Effector memory CD4-positive, alpha-beta T cell (primary cell): ENCODE measurements around the gene CD300A.

Experiments
- DNase-seq, 3 donors: peaks; one replicate each; pipeline ENCODE4 v3.0.0-alpha.2; 2020
- H3K27ac ChIP-seq: 2 replicates; pipeline ENCODE4 v1.7.0; 2013; ENCODE audit warnings: mild to moderate bottlenecking, low read length, moderate library complexity; ENCODE audit not compliant: insufficient read depth, poor library complexity, severe bottlenecking
- H3K27me3 ChIP-seq: replicated peaks from 2 replicates; pipeline ENCODE4 v1.7.0; 2013; ENCODE audit warnings: mild to moderate bottlenecking, low read length; ENCODE audit not compliant: insufficient read depth, control insufficient read depth, poor library complexity, severe bottlenecking
- H3K36me3 ChIP-seq: 2 replicates; pipeline ENCODE4 v1.7.0; 2013; ENCODE audit warnings: mild to moderate bottlenecking, low read length, moderate library complexity; ENCODE audit not compliant: control insufficient read depth, insufficient read depth
- H3K4me1 ChIP-seq: 2 replicates; pipeline ENCODE4 v1.7.0; 2013; ENCODE audit warnings: low read length, mild to moderate bottlenecking; ENCODE audit not compliant: control insufficient read depth, insufficient read depth, poor library complexity, severe bottlenecking
- H3K4me3 ChIP-seq: 2 replicates; pipeline ENCODE4 v1.7.0; 2013; ENCODE audit warnings: low read length, low read depth, mild to moderate bottlenecking; ENCODE audit not compliant: insufficient read depth, poor library complexity, severe bottlenecking
- H3K9me3 ChIP-seq: 2 replicates; pipeline ENCODE4 v1.7.0; 2013; ENCODE audit warnings: mild to moderate bottlenecking, low read length, moderate library complexity; ENCODE audit not compliant: control insufficient read depth

Gene CD300A

DNA sequence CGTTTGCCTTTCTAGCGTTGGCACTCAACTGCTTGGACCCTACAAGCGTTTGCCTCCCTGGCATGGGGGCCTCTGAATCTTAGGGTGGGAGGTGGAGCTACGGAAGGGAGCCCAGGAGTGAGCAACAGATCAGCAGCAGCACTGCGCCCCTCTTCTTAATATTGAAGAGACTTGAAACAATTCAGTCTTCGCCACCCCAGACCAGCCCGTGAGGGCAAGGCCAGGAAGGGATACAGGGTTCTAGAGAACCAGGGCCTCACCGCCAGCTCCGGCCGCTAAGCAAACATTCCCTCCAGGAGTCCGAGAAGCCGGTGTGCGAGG, 36.1 kb upstream of the CD300A start:
- no peak for DNase-seq
- H3K27ac ChIP-seq, result no peak overlapping the region
- H3K27me3 ChIP-seq, result peaks cover 38% of the 10 kb centered on the region

GRCh38 chr17:74430706-74431567, 35.5 kb upstream of the CD300A start:
- Histone ChIP-seq H3K27me3 (peaks cover 38% of the 10 kb centered on the region), H3K4me3 (peak overlapping the region; percentile 7), H3K4me1 (peaks cover 19% of the 10 kb centered on the region), H3K36me3 (no peaks in the 10 kb centered on the region), H3K9me3 (no peaks in the 10 kb centered on the region), H3K27ac (no peak overlapping the region)
- no peak for DNase-seq

More for the DNA sequence above, 36.1 kb upstream of the CD300A start:
- peaks cover 19% of the 10 kb centered on the region for H3K4me1 ChIP-seq
- H3K36me3 ChIP-seq, result no peaks in the 10 kb centered on the region
- H3K9me3 ChIP-seq, result no peaks in the 10 kb centered on the region
- H3K4me3 ChIP-seq, result no peak overlapping the region

GRCh38 chr17:74431568-74432423, 34.6 kb upstream of the CD300A start, which contains the start of gene GPRC5C:
Gene GPRC5C (plus strand): TSS chr17:74432088. CDS start chr17:74439777, 7,689 bp downstream.
- H3K9me3 ChIP-seq, result no peaks in the 10 kb centered on the region
- no peak for DNase-seq
- peaks cover 38% of the 10 kb centered on the region for H3K27me3 ChIP-seq
- peaks cover 19% of the 10 kb centered on the region for H3K4me1 ChIP-seq
- H3K4me3 ChIP-seq, result peak within 1 kb of the TSS; percentile 42
- H3K27ac ChIP-seq, result no peak within 1 kb of the TSS
- H3K36me3 ChIP-seq, result no peaks in the 10 kb centered on the region

- no peaks in the 10 kb centered on the region for H3K9me3 ChIP-seq
- H3K4me3 ChIP-seq, result no peak overlapping the region
- peaks cover 19% of the 10 kb centered on the region for H3K4me1 ChIP-seq
- H3K36me3 ChIP-seq, result no peaks in the 10 kb centered on the region
- DNase-seq, result no peak
- no peak overlapping the region for H3K27ac ChIP-seq
- peaks cover 38% of the 10 kb centered on the region for H3K27me3 ChIP-seq
These were observed 34.1 kb upstream of the CD300A start for GRCh38 chr17:74432424-74432690.

DNA sequence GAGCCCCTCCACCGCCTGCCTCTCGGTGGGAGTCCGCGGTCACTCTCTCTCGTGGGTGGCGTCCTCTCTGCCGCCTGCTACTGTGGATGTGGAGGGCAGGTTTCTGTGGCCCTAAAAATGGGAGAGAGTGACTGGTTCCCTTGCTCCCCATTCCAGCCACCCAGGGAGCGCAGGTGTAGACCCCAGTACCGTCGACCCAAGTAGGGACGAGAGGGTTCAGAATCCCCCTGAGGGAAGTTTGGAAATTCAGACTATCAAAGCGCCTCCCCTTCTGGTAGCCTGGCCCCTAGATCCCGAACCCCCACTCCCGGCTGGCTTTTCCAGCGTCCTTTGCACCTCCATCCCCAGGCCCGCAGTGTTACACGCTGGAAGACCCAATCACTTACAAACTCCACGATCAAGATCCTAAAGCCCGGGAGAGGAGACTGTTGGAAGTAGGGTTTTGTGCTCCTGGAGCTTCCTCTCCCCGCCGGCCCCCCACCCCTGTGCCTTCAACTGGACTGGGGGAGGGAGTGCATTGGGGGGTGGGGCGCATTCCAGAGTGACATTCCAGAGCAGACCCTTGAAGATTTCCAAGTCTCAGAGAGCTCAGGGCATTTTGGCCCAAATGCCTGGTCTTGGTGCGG, 33.6 kb upstream of the CD300A start:
- H3K27ac ChIP-seq, result no peak overlapping the region
- H3K27me3 ChIP-seq, result peaks cover 38% of the 10 kb centered on the region
- H3K9me3 ChIP-seq, result no peaks in the 10 kb centered on the region

GRCh38 chr17:74433421-74434121, 32.9 kb upstream of the CD300A start:
- Histone ChIP-seq H3K27ac (no peak overlapping the region), H3K36me3 (no peaks in the 10 kb centered on the region), H3K9me3 (no peaks in the 10 kb centered on the region), H3K4me3 (no peak overlapping the region), H3K27me3 (peaks cover 38% of the 10 kb centered on the region), H3K4me1 (peaks cover 19% of the 10 kb centered on the region)
- no peak for DNase-seq

More for the DNA sequence above, 33.6 kb upstream of the CD300A start:
- H3K4me3 ChIP-seq, result no peak overlapping the region
- peaks cover 19% of the 10 kb centered on the region for H3K4me1 ChIP-seq
- no peak for DNase-seq
- H3K36me3 ChIP-seq, result no peaks in the 10 kb centered on the region

GRCh38 chr17:74435775-74436359, 30.6 kb upstream of the CD300A start:
- H3K9me3 ChIP-seq, result no peaks in the 10 kb centered on the region
- H3K4me3 ChIP-seq, result no peak overlapping the region

DNA sequence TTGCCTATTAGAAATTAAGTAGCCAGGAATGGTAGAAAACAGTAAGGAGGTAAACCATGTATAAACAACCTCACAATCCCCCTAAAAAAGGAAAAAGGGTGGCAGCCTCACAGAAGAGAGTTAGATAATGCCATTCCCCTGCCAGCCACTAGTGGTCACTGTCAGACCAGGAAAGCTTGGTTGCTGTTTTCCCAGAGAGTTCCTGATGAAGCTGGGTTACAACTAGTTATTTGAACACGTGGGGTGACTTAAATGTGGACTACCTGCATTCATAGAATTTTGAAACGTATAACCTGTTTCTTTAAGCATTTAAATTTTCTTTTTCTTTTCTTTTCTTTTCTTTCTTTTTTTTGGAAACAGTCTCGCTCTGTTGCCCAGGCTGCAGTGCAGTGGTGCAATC, 28.7 kb upstream of the CD300A start:
- H3K4me3 ChIP-seq, result no peak overlapping the region
- H3K27me3 ChIP-seq, result peaks cover 16% of the 10 kb centered on the region
- DNase-seq, result no peak
- H3K4me1 ChIP-seq, result no peaks in the 10 kb centered on the region
- H3K27ac ChIP-seq, result no peak overlapping the region
- no peaks in the 10 kb centered on the region for H3K36me3 ChIP-seq
- no peaks in the 10 kb centered on the region for H3K9me3 ChIP-seq

More at GRCh38 chr17:74435775-74436359, 30.6 kb upstream of the CD300A start:
- Histone ChIP-seq H3K27me3 (peaks cover 33% of the 10 kb centered on the region), H3K36me3 (no peaks in the 10 kb centered on the region), H3K4me1 (peaks cover 13% of the 10 kb centered on the region), H3K27ac (no peak overlapping the region)
- DNase-seq, result no peak

DNA sequence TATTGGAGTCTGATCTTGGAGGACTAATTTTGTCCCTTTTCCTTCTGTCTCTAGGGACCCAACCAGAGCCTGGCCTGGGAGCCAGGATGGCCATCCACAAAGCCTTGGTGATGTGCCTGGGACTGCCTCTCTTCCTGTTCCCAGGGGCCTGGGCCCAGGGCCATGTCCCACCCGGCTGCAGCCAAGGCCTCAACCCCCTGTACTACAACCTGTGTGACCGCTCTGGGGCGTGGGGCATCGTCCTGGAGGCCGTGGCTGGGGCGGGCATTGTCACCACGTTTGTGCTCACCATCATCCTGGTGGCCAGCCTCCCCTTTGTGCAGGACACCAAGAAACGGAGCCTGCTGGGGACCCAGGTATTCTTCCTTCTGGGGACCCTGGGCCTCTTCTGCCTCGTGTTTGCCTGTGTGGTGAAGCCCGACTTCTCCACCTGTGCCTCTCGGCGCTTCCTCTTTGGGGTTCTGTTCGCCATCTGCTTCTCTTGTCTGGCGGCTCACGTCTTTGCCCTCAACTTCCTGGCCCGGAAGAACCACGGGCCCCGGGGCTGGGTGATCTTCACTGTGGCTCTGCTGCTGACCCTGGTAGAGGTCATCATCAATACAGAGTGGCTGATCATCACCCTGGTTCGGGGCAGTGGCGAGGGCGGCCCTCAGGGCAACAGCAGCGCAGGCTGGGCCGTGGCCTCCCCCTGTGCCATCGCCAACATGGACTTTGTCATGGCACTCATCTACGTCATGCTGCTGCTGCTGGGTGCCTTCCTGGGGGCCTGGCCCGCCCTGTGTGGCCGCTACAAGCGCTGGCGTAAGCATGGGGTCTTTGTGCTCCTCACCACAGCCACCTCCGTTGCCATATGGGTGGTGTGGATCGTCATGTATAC, 26.5 kb upstream of the CD300A start:
- Histone ChIP-seq H3K4me3 (no peak overlapping the region), H3K4me1 (no peaks in the 10 kb centered on the region), H3K27me3 (no peaks in the 10 kb centered on the region), H3K36me3 (no peaks in the 10 kb centered on the region), H3K27ac (no peak overlapping the region), H3K9me3 (no peaks in the 10 kb centered on the region)
- DNase-seq, result no peak
